Measurements from ENCODE around the gene NECTIN1.

NECTIN1 gene

DNA sequence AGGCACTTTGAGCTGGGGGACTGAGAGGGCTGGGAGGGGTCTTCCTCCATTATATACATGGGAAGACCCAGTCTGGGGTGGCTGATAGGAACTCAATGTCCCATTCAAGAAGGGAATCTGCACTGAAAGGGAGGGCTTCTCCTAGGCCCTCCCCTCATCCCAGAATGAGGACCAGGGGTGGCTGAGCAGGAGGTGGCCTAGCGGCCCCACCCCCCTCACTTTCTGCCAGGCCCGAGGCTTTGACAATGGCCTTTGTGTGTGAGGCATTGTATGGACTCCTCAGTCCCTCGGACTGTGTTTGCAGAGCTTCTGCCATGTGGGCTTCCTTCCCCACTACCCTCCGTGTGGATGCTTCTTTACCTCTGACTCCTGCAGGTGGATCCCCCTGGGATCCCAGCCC, 65.7 kb downstream of the NECTIN1 start:
- no peak for DNase-seq (ENCODE audit: low read depth)
- no peak overlapping the region for H3K4me3 ChIP-seq (ENCODE audit: low read depth, low read length)
- TF ChIP-seq MYC (IDR thresholded peaks at IDR 0.05; ENCODE audit: low read depth, low read length) (no peak), POLR2A (IDR thresholded peaks at IDR 0.05; ENCODE audit: extremely low read depth, insufficient read length) (no peak)
- TF ChIP-seq, protein P1, sequence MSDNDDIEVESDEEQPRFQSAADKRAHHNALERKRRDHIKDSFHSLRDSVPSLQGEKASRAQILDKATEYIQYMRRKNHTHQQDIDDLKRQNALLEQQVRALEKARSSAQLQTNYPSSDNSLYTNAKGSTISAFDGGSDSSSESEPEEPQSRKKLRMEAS (IDR thresholded peaks at IDR 0.05; ENCODE audit: low read depth, low read length) = no peak
- TF ChIP-seq, protein P2, sequence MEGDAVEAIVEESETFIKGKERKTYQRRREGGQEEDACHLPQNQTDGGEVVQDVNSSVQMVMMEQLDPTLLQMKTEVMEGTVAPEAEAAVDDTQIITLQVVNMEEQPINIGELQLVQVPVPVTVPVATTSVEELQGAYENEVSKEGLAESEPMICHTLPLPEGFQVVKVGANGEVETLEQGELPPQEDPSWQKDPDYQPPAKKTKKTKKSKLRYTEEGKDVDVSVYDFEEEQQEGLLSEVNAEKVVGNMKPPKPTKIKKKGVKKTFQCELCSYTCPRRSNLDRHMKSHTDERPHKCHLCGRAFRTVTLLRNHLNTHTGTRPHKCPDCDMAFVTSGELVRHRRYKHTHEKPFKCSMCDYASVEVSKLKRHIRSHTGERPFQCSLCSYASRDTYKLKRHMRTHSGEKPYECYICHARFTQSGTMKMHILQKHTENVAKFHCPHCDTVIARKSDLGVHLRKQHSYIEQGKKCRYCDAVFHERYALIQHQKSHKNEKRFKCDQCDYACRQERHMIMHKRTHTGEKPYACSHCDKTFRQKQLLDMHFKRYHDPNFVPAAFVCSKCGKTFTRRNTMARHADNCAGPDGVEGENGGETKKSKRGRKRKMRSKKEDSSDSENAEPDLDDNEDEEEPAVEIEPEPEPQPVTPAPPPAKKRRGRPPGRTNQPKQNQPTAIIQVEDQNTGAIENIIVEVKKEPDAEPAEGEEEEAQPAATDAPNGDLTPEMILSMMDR (IDR thresholded peaks at IDR 0.05; ENCODE audit: low read depth, low read length) = no peak

DNA sequence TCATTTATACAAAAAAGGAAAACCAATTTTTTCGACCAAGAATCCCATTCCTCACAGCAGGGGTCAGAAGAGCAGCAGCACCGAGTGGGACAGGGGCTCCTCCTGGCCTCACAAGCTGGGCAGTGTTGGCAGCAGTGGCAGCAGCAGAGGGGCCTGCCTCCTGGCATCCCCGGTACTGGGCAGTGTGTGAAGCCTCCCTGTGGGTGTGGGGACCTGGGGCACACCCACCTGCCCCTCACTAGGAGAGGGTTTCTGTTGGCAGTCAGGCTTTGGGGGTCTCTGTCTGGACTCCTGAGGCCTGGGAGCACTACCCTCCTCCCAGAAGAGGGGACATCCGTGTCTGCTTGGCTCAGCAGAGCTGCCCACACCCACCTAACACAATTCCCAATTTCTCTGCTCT, 67.8 kb downstream of the NECTIN1 start:
- no peak for DNase-seq (ENCODE audit: low read depth)
- TF ChIP-seq, protein P1 (IDR thresholded peaks at IDR 0.05; ENCODE audit: low read depth, low read length) = no peak
- TF ChIP-seq, protein P2 (IDR thresholded peaks at IDR 0.05; ENCODE audit: low read depth, low read length) = no peak
- TF ChIP-seq MYC (IDR thresholded peaks at IDR 0.05; ENCODE audit: low read depth, low read length) (no peak), POLR2A (IDR thresholded peaks at IDR 0.05; ENCODE audit: extremely low read depth, insufficient read length) (no peak)
- no peak overlapping the region for H3K4me3 ChIP-seq (ENCODE audit: low read depth, low read length)

DNA sequence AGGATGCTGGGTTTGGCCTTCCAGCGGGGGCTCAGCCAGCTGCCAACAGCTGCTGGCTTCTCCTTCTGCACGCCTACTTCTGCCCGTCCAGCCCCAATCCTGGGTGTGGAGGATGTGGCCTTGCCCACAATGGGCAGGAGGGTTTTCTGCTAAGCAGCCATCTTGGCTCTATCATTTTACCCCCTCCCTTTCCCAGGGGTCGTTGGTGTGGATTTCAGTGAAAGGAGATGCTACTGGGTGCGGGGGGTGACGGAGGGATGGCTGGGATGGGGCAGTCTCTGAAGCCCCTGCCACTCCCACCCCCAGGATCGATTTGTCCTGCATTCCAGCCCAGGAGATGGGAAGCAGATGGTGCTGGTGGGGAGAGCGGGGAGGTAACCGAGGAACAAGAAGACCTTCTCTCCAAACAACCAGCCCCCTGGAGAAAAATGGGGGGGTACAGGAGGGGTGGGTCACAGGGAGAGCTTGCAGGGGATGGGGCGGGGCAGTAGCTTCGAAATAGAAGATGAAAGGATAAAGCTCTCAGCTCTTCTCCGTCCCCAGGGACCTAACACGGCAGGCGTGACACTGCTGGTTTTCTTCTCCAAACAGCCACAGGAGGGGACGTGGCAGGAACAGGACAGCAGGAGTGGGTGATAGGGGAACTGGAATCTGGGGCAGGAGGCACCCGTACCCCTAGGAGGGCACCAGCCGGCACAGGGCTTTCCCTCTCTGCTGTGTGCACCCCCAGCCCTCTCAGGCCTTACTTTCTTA, 68.9 kb downstream of the NECTIN1 start:
- TF ChIP-seq, protein P1 (IDR thresholded peaks at IDR 0.05; ENCODE audit: low read depth, low read length) = no peak
- TF ChIP-seq MYC (IDR thresholded peaks at IDR 0.05; ENCODE audit: low read depth, low read length) (no peak), POLR2A (IDR thresholded peaks at IDR 0.05; ENCODE audit: extremely low read depth, insufficient read length) (no peak)
- TF ChIP-seq, protein P2 (IDR thresholded peaks at IDR 0.05; ENCODE audit: low read depth, low read length) = no peak
- no peak for DNase-seq (ENCODE audit: low read depth)
- H3K4me3 ChIP-seq (ENCODE audit: low read depth, low read length) = no peak overlapping the region

DNA sequence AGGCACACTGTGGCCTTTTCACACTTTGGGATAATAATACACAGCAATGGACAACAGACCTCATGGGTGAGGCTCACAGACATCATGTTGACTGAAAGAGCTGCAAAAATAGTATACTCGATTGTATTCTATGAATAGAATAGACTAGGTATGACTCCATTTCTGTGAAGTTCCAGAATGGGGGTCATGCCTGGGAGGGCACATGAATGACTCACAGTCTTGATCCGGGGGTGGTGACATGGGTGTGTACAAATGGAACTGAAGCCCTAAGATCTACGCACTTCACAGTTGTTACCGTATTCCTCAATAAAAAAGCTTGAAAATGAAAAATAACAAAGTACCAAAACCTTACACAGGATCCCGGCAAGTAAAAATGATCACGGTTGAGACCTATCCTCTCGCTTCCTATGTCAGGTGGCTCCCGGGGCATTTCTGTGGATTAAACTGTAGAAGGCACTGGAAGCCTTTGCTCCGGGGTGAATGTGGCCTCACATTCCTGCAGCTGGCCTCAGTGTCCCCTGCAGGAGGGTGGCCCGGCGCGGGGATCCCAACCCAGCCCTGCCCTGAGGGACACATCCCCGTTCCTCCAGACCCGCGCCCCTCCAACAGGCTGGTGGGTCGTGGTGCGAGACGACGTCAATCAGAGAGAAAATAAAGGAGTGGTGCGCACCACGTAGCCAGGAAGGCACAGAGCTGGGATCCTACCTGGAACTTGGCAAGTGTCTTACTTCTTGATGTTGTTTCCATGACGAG, 75.9 kb downstream of the NECTIN1 start:
- DNase-seq (ENCODE audit: low read depth) = no peak
- no peak overlapping the region for H3K4me3 ChIP-seq (ENCODE audit: low read depth, low read length)
- no peak for TF ChIP-seq POLR2A (IDR thresholded peaks at IDR 0.05; ENCODE audit: extremely low read depth, insufficient read length)
- TF ChIP-seq, protein P1 (IDR thresholded peaks at IDR 0.05; ENCODE audit: low read depth, low read length) = no peak
- no peak for TF ChIP-seq MYC (IDR thresholded peaks at IDR 0.05; ENCODE audit: low read depth, low read length)
- TF ChIP-seq, protein P2 (IDR thresholded peaks at IDR 0.05; ENCODE audit: low read depth, low read length) = no peak

DNA sequence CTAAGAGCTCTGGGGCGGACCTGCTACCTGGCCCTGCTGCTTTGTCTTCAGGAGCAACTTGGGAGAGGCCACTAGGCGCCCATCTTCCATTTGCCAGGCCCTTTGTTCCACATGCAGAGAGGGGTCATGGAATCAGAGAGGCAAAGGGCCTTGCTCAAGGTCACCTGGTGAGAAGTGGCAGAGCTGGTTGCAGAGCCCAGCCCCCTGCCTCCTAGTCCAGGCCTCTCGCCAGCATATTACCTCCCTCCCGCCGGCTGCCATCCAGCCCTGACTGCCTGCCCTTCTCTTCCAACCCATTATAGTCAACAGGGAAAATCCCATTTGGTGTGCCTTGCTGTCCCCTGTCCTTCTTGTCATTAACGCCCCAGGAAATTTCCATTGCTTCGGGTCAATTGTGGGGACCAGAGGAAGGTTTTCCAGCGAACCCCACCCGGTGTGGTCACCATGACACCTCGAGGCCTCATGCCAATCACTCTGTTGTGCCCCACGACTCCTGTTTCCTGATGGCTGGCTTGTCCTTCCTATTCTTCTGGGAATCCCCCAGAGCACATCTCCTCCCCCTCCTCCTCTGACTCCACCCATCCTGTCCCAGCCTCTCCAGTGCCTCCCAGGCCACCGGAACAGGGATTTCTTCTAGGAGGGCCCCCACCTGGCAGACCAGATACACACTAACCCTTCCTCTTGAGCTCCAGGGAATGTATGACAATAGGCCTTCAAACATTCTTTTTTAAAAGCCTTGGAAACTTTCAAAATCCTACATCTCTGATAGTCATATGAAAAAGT, 77.0 kb downstream of the NECTIN1 start:
- no peak for DNase-seq (ENCODE audit: low read depth)
- H3K4me3 ChIP-seq (ENCODE audit: low read depth, low read length) = no peak overlapping the region
- TF ChIP-seq, protein P2 (IDR thresholded peaks at IDR 0.05; ENCODE audit: low read depth, low read length) = no peak
- TF ChIP-seq POLR2A (IDR thresholded peaks at IDR 0.05; ENCODE audit: extremely low read depth, insufficient read length) = no peak
- TF ChIP-seq, protein P1 (IDR thresholded peaks at IDR 0.05; ENCODE audit: low read depth, low read length) = no peak
- TF ChIP-seq MYC (IDR thresholded peaks at IDR 0.05; ENCODE audit: low read depth, low read length) = no peak
